ENCODE results near the gene MESP2. TPM values are rescaled to one million over a fixed set of nuclear protein-coding genes. Genes with fewer than 3 reads are reported as not detected.

The MESP2 gene
- total RNA-seq, 2 donors from 2014 or later: 0.22 to 1.3 TPM

- Mint-ChIP-seq H3K4me3 (no peak overlapping the region), H3K27me3 (ENCODE audit: insufficient read depth) (peaks cover 53% of the 10 kb centered on the region), H3K27ac (no peak overlapping the region), H3K9me3 (no peaks in the 10 kb centered on the region), H3K36me3 (ENCODE audit: low read depth) (no peaks in the 10 kb centered on the region), H3K4me1 (no peaks in the 10 kb centered on the region)
- Histone ChIP-seq H3K4me1 (ENCODE audit: control insufficient read depth, insufficient read depth, low read length) (no peaks in the 10 kb centered on the region), H3K9ac (ENCODE audit: extremely low read depth, low read length, poor library complexity, severe bottlenecking) (no peak overlapping the region), H3K27me3 (ENCODE audit: control insufficient read depth, insufficient read depth, low read length, poor library complexity, severe bottlenecking) (peaks cover 34% of the 10 kb centered on the region), H3K27ac (ENCODE audit: low read depth, low read length) (no peak overlapping the region), H3K4me3 (ENCODE audit: low read length) (no peak overlapping the region), H3K36me3 (ENCODE audit: control insufficient read depth, insufficient read depth, low read length) (no peaks in the 10 kb centered on the region), H3K9me3 (ENCODE audit: control insufficient read depth, low read length) (no peaks in the 10 kb centered on the region)
- 74 to 75% methylated on average over 4 to 8 of the region's 8 CpGs for WGBS, 2 experiments (ENCODE audit: insufficient coverage in 1 of 2, insufficient read length in 1 of 2)
- DNase-seq: peak; percentile 56
- TF ChIP-seq CTCF (conservative IDR thresholded peaks at IDR 0.05): no peak
Measured at GRCh38 chr15:89732451-89733172, 43.5 kb upstream of the MESP2 start.

GRCh38 chr15:89735773-89736172, 40.4 kb upstream of the MESP2 start:
- Histone ChIP-seq H3K4me1 (ENCODE audit: control insufficient read depth, insufficient read depth, low read length) (no peaks in the 10 kb centered on the region), H3K9me3 (ENCODE audit: control insufficient read depth, low read length) (no peaks in the 10 kb centered on the region), H3K27ac (ENCODE audit: low read depth, low read length) (no peak overlapping the region), H3K9ac (ENCODE audit: extremely low read depth, low read length, poor library complexity, severe bottlenecking) (no peak overlapping the region), H3K36me3 (ENCODE audit: control insufficient read depth, insufficient read depth, low read length) (no peaks in the 10 kb centered on the region), H3K27me3 (ENCODE audit: control insufficient read depth, insufficient read depth, low read length, poor library complexity, severe bottlenecking) (peaks cover 34% of the 10 kb centered on the region), H3K4me3 (ENCODE audit: low read length) (no peak overlapping the region)
- Mint-ChIP-seq H3K36me3 (ENCODE audit: low read depth) (no peaks in the 10 kb centered on the region), H3K9me3 (no peaks in the 10 kb centered on the region), H3K27me3 (ENCODE audit: insufficient read depth) (peaks cover 69% of the 10 kb centered on the region), H3K4me1 (peaks cover 2% of the 10 kb centered on the region), H3K4me3 (no peak overlapping the region), H3K27ac (no peak overlapping the region)
- no peak for DNase-seq
- 85 to 94% methylated on average over 2 to 4 of the region's 4 CpGs for WGBS, 2 experiments (ENCODE audit: insufficient coverage in 1 of 2, insufficient read length in 1 of 2)
- no peak for TF ChIP-seq CTCF (conservative IDR thresholded peaks at IDR 0.05)

GRCh38 chr15:89740137-89740536, 36.0 kb upstream of the MESP2 start:
- H3K4me3 Mint-ChIP-seq: no peak overlapping the region

More at GRCh38 chr15:89740137-89740536, 36.0 kb upstream of the MESP2 start:
- no peaks in the 10 kb centered on the region for H3K9me3 Mint-ChIP-seq
- Histone ChIP-seq H3K27ac (ENCODE audit: low read depth, low read length) (no peak overlapping the region), H3K4me1 (ENCODE audit: control insufficient read depth, insufficient read depth, low read length) (no peaks in the 10 kb centered on the region), H3K9ac (ENCODE audit: extremely low read depth, low read length, poor library complexity, severe bottlenecking) (no peak overlapping the region), H3K4me3 (ENCODE audit: low read length) (no peak overlapping the region), H3K36me3 (ENCODE audit: control insufficient read depth, insufficient read depth, low read length) (no peaks in the 10 kb centered on the region), H3K9me3 (ENCODE audit: control insufficient read depth, low read length) (no peaks in the 10 kb centered on the region), H3K27me3 (ENCODE audit: control insufficient read depth, insufficient read depth, low read length, poor library complexity, severe bottlenecking) (peaks cover 22% of the 10 kb centered on the region)
- WGBS, 2 experiments (ENCODE audit: insufficient coverage in 1 of 2, insufficient read length in 1 of 2): 3 to 10% methylated on average over 6 to 8 of the region's 8 CpGs
- H3K4me1 Mint-ChIP-seq: peaks cover 2% of the 10 kb centered on the region
- peak; percentile 90 for DNase-seq
- no peak overlapping the region for H3K27ac Mint-ChIP-seq
- peaks cover 56% of the 10 kb centered on the region for H3K27me3 Mint-ChIP-seq (ENCODE audit: insufficient read depth)
- peak; percentile 93 for TF ChIP-seq CTCF (conservative IDR thresholded peaks at IDR 0.05)
- H3K36me3 Mint-ChIP-seq (ENCODE audit: low read depth): no peaks in the 10 kb centered on the region
